Measurements from ENCODE around the gene UGT1A7.

Gene UGT1A7

GRCh38 chr2:233794128-233794658 lies 112.5 kb downstream of the UGT1A7 start:
- no peak for TF ChIP-seq CTCF (IDR thresholded peaks at IDR 0.05; ENCODE audit: control insufficient read depth, insufficient read depth, low read depth, low read length, missing control alignments)

GRCh38 chr2:233795735-233796171 lies 114.1 kb downstream of the UGT1A7 start:
- H3K4me3 ChIP-seq (ENCODE audit: control insufficient read depth, low read depth, low read length): no peak overlapping the region
- DNase-seq (ENCODE audit: low read depth): no peak
- TF ChIP-seq CTCF (IDR thresholded peaks at IDR 0.05; ENCODE audit: control insufficient read depth, insufficient read depth, low read depth, low read length, missing control alignments): no peak

More at GRCh38 chr2:233794128-233794658, 112.5 kb downstream of the UGT1A7 start:
- DNase-seq (ENCODE audit: low read depth): no peak
- H3K4me3 ChIP-seq (ENCODE audit: control insufficient read depth, low read depth, low read length): no peak overlapping the region

- TF ChIP-seq CTCF (IDR thresholded peaks at IDR 0.05; ENCODE audit: control insufficient read depth, insufficient read depth, low read depth, low read length, missing control alignments): no peak
- no peak overlapping the region for H3K4me3 ChIP-seq (ENCODE audit: control insufficient read depth, low read depth, low read length)
- DNase-seq (ENCODE audit: low read depth): no peak
Observed at GRCh38 chr2:233796254-233796653, 114.6 kb downstream of the UGT1A7 start.

GRCh38 chr2:233798335-233799086 lies 116.8 kb downstream of the UGT1A7 start:
- DNase-seq (ENCODE audit: low read depth): no peak
- TF ChIP-seq CTCF (IDR thresholded peaks at IDR 0.05; ENCODE audit: control insufficient read depth, insufficient read depth, low read depth, low read length, missing control alignments): no peak

GRCh38 chr2:233799087-233799665 lies 117.5 kb downstream of the UGT1A7 start:
- no peak for TF ChIP-seq CTCF (IDR thresholded peaks at IDR 0.05; ENCODE audit: control insufficient read depth, insufficient read depth, low read depth, low read length, missing control alignments)
- H3K4me3 ChIP-seq (ENCODE audit: control insufficient read depth, low read depth, low read length): no peak overlapping the region
- no peak for DNase-seq (ENCODE audit: low read depth)

More at GRCh38 chr2:233798335-233799086, 116.8 kb downstream of the UGT1A7 start:
- no peak overlapping the region for H3K4me3 ChIP-seq (ENCODE audit: control insufficient read depth, low read depth, low read length)

- no peak overlapping the region for H3K4me3 ChIP-seq (ENCODE audit: control insufficient read depth, low read depth, low read length)
- TF ChIP-seq CTCF (IDR thresholded peaks at IDR 0.05; ENCODE audit: control insufficient read depth, insufficient read depth, low read depth, low read length, missing control alignments): no peak
- no peak for DNase-seq (ENCODE audit: low read depth)
Observed at GRCh38 chr2:233799716-233800115, 118.0 kb downstream of the UGT1A7 start.
